K562 (cell line): Measurements from ENCODE around the gene RNF214. TPM values are rescaled to one million over a fixed set of nuclear protein-coding genes. Genes with fewer than 3 reads are reported as not detected.
A peak's percentile ranks its signal among the peaks of the same experiment; 100 is the strongest.

ENCODE experiments used
- BHLHE40 ChIP-seq: IDR thresholded peaks from 2 replicates; pipeline ENCODE4 v1.6.1; 2011; ENCODE audit warnings: low read length, improper control_type of control experiment
- CAMTA2 ChIP-seq: fragments of 250-450 bp; sonication (Bioruptor Pico); conservative IDR thresholded peaks from 2 replicates; pipeline ENCODE4 v1.5.1; 2022
- CTCF ChIP-seq, 3 experiments: IDR thresholded peaks in 2 of 3; conservative IDR thresholded peaks in 1 of 3; 2 replicates each; pipeline ENCODE4 v1.5.1; 2011 to 2012; ENCODE audit warnings: low read length in 3 of 3, mild to moderate bottlenecking in 3 of 3, control low read depth in 2 of 3, improper control_type of control experiment in 1 of 3, inconsistent platforms in 1 of 3, low read depth in 1 of 3, mixed read lengths in 1 of 3, moderate library complexity in 1 of 3; ENCODE audit not compliant: insufficient read depth in 2 of 3
- ELF2 ChIP-seq: fragments of 250-450 bp; sonication (Bioruptor Pico); IDR thresholded peaks from 2 replicates; pipeline ENCODE4 v1.5.0; 2021; ENCODE audit warnings: mild to moderate bottlenecking
- ESRRB ChIP-seq: fragments of 250-450 bp; sonication (Bioruptor Pico); IDR thresholded peaks from 2 replicates; pipeline ENCODE4 v1.5.0; 2020; ENCODE audit warnings: mild to moderate bottlenecking, moderate library complexity, borderline replicate concordance
- HDGF ChIP-seq: fragments of 450-650 bp; IDR thresholded peaks from 2 replicates; pipeline ENCODE4 v1.6.1; 2016
- HINFP ChIP-seq: fragments of 450-650 bp; conservative IDR thresholded peaks from 2 replicates; pipeline ENCODE4 v1.6.1; 2016; ENCODE audit warnings: missing genetic modification characterization, low read depth, mild to moderate bottlenecking, control low read depth, missing compliant biosample characterization
- HIVEP1 ChIP-seq: fragments of 250-450 bp; sonication (Bioruptor Pico); IDR thresholded peaks from 2 replicates; pipeline ENCODE4 v1.4.0; 2020; ENCODE audit warnings: mild to moderate bottlenecking
- KDM4B ChIP-seq, 2 experiments: fragments of 450-650 bp in 1 of 2; sonication (generic) in 1 of 2; IDR thresholded peaks; 2 replicates each; pipeline ENCODE4 v1.6.1; 2016 to 2017; ENCODE audit warnings: borderline replicate concordance in 2 of 2, antibody characterized with exemption in 1 of 2, low read depth in 1 of 2, mild to moderate bottlenecking in 1 of 2
- NEUROD1 ChIP-seq: fragments of 150-350 bp; IDR thresholded peaks from 2 replicates; pipeline ENCODE4 v1.6.1; 2014; ENCODE audit warnings: borderline replicate concordance, low read length, low read depth; ENCODE audit not compliant: partially characterized antibody
- NFATC3 ChIP-seq: fragments of 450-650 bp; IDR thresholded peaks from 2 replicates; pipeline ENCODE4 v1.6.1; 2017; ENCODE audit warnings: mild to moderate bottlenecking
- RBM25 ChIP-seq: fragments of 200-400 bp; formaldehyde crosslinking; IDR thresholded peaks from 2 replicates; pipeline ENCODE4 v1.6.1; 2018; ENCODE audit warnings: low read length, low read depth, moderate library complexity; ENCODE audit not compliant: severe bottlenecking
- SLC30A9 ChIP-seq: fragments of 250-450 bp; sonication (Bioruptor Pico); IDR thresholded peaks from 2 replicates; pipeline ENCODE4 v1.8.0; 2022; ENCODE audit warnings: mild to moderate bottlenecking, moderate library complexity
- SMARCA4 ChIP-seq: fragments of 450-650 bp; IDR thresholded peaks from 2 replicates; pipeline ENCODE4 v1.6.1; 2016
- ZNF133 ChIP-seq: fragments of 250-450 bp; sonication (Bioruptor Pico); IDR thresholded peaks from 2 replicates; pipeline ENCODE4 v1.4.0; 2020; ENCODE audit warnings: mild to moderate bottlenecking
- ZNF146 ChIP-seq: IDR thresholded peaks from one replicate; pipeline ENCODE4 v1.6.1; 2018; ENCODE audit warnings: missing compliant biosample characterization; ENCODE audit not compliant: unreplicated experiment
- ZNF282 ChIP-seq: sonication (generic); formaldehyde crosslinking; IDR thresholded peaks from 2 replicates; pipeline ENCODE4 v1.8.1; 2023; ENCODE audit warnings: missing genetic modification reagents
- ZNF407 ChIP-seq: fragments of 450-650 bp; IDR thresholded peaks from 2 replicates; pipeline ENCODE4 v1.6.1; 2016; ENCODE audit warnings: low read depth
- polyA plus RNA-seq, 8 experiments: library from polyadenylated mRNA; depleted of rRNA in 4 of 8; stranded (reverse) in 5 of 8; unstranded in 3 of 8; fragments of >200 nt; fragmentation: Nextera tagmentation in 2 of 8; fragmentation: Illumina TruSeq in 1 of 8; extraction: Ambion mirVana in 2 of 8; extraction: Trizol in 1 of 8; gene quantifications; 2 replicates each; pipeline versions ENCODE4 v1.2.1 to v1.2.3, GENCODE V29; 2011 to 2014; ENCODE audit warnings: inconsistent platforms in 1 of 8, missing spikeins in 1 of 8
- total RNA-seq, 7 experiments: library from RNA; depleted of rRNA in 6 of 7; stranded (reverse); fragments of >200 nt in 6 of 7; fragmentation: Illumina TruSeq in 2 of 7; extraction: Trizol in 2 of 7; gene quantifications; 2 replicates each; pipeline versions ENCODE4 v1.2.1 to v1.2.3, GENCODE V29; 2011 to 2021; ENCODE audit warnings: low replicate concordance in 1 of 7

Gene RNF214
- total and polyA plus RNA-seq, 9 of the 15 experiments (the other 6 are each of a cell fraction or from before 2014, with no cell fraction given): 6.6 to 24.8 (median 11.9) TPM

GRCh38 chr11:117232092-117232878, at the start of gene RNF214 (continued):
- TF ChIP-seq CAMTA2 (CRISPR knock-in tag) (no peak), HINFP (tag) (no peak), KDM4B (IDR thresholded peaks at IDR 0.05; ENCODE audit: borderline replicate concordance in 2 of 2, low read depth in 1 of 2) (no peak), RBM25 (peak; percentile 66), BHLHE40 (peak; percentile 68), ZNF407 (no peak), HDGF (no peak), SMARCA4 (no peak), ZNF133 (CRISPR knock-in tag) (no peak), ZNF146 (CRISPR knock-in tag) (no peak), SLC30A9 (CRISPR knock-in tag) (no peak), HIVEP1 (CRISPR knock-in tag) (no peak), ZNF282 (CRISPR knock-in tag) (no peak), ELF2 (CRISPR knock-in tag) (no peak), ESRRB (CRISPR knock-in tag) (no peak), NFATC3 (no peak), CTCF (IDR thresholded peaks at IDR 0.05 in 2 of 3, conservative IDR thresholded peaks at IDR 0.05 in 1 of 3; ENCODE audit: insufficient read depth in 2 of 3, low read depth in 1 of 3, low read length in 3 of 3) (peak; percentile 81 to 83 (median 82)), NEUROD1 (peak; percentile 5)
